ENCODE data around the gene ZNF346. TPM values are rescaled to one million over a fixed set of nuclear protein-coding genes. Genes with fewer than 3 reads are reported as not detected.

The ZNF346 gene
- total and polyA plus RNA-seq, 2 of the 13 experiments (the other 11 are each of a cell fraction or from before 2014, with no cell fraction given): 8.6 to 19.4 TPM

DNA sequence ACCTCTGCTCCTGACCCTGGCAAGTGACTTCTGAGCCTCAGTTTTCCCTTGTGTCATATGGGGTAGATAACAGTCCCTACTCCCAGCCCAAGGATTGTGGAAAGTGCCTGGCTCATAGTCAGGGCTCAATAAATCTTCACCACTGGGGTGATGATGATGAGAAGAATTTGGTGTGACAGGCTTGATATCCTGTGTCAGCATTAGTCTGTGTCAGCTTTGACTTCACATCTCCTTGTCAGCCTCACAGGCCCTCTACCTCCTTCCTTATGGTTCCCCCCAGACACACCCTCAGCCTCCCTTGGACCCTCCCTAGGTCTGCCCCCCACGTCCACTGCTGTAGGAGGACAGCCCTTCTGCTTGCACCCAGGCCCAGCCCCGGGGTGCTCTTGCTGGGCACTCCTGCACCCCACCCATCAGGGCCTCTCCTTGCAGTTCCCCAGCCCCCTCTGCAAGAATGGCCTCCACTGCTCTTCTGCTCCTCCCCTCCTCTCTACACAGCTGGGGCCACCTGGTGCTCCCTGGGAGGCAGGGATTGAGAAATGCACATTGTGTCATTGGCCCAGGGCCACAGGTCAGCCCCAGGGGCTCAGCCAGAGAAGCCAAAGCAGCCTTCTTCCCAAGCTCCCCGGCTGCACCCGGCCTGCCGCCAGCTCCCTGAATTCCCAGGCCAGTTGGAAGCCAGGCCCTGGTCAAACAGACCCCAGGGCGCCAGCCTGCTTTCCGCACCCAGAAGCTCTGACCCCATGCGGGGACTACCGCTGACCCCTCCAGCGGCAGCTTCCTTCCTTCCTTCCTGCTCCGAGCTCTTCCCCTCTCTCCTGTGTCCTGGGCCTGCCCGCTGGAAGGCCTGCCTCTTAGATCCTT lies 72.0 kb downstream of the ZNF346 start (continued):
- TF ChIP-seq, protein P1, sequence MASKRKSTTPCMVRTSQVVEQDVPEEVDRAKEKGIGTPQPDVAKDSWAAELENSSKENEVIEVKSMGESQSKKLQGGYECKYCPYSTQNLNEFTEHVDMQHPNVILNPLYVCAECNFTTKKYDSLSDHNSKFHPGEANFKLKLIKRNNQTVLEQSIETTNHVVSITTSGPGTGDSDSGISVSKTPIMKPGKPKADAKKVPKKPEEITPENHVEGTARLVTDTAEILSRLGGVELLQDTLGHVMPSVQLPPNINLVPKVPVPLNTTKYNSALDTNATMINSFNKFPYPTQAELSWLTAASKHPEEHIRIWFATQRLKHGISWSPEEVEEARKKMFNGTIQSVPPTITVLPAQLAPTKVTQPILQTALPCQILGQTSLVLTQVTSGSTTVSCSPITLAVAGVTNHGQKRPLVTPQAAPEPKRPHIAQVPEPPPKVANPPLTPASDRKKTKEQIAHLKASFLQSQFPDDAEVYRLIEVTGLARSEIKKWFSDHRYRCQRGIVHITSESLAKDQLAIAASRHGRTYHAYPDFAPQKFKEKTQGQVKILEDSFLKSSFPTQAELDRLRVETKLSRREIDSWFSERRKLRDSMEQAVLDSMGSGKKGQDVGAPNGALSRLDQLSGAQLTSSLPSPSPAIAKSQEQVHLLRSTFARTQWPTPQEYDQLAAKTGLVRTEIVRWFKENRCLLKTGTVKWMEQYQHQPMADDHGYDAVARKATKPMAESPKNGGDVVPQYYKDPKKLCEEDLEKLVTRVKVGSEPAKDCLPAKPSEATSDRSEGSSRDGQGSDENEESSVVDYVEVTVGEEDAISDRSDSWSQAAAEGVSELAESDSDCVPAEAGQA (IDR thresholded peaks at IDR 0.05; ENCODE audit: low read depth): peak; percentile 61; the same call in 1 of the 2 replicates
- TF ChIP-seq, protein P1 (CRISPR knock-in tag; IDR thresholded peaks at IDR 0.05; ENCODE audit: borderline replicate concordance): no peak
- TF ChIP-seq, protein P2, sequence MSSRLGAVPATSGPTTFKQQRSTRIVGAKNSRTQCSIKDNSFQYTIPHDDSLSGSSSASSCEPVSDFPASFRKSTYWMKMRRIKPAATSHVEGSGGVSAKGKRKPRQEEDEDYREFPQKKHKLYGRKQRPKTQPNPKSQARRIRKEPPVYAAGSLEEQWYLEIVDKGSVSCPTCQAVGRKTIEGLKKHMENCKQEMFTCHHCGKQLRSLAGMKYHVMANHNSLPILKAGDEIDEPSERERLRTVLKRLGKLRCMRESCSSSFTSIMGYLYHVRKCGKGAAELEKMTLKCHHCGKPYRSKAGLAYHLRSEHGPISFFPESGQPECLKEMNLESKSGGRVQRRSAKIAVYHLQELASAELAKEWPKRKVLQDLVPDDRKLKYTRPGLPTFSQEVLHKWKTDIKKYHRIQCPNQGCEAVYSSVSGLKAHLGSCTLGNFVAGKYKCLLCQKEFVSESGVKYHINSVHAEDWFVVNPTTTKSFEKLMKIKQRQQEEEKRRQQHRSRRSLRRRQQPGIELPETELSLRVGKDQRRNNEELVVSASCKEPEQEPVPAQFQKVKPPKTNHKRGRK (CRISPR knock-in tag; IDR thresholded peaks at IDR 0.05): no peak
- TF ChIP-seq FIP1L1 (IDR thresholded peaks at IDR 0.05; ENCODE audit: borderline replicate concordance, insufficient read depth, low read depth, low read length): no peak
- peak; percentile 75; the same call in 1 of the 2 replicates for TF ChIP-seq TGIF2 (CRISPR knock-in tag; IDR thresholded peaks at IDR 0.05)
- no peak for TF ChIP-seq ZNF724P (CRISPR knock-in tag; IDR thresholded peaks at IDR 0.05; ENCODE audit: borderline replicate concordance)
- no peak for TF ChIP-seq ASH2L (IDR thresholded peaks at IDR 0.05; ENCODE audit: insufficient read length, low read depth, low read length)
- no peak for TF ChIP-seq ZNF446 (CRISPR knock-in tag; IDR thresholded peaks at IDR 0.05)
- TF ChIP-seq ZBTB7B (CRISPR knock-in tag; IDR thresholded peaks at IDR 0.05): peak; percentile 74; the same call in 1 of the 2 replicates
- no peak for TF ChIP-seq ZNF382 (CRISPR knock-in tag; IDR thresholded peaks at IDR 0.05; ENCODE audit: borderline replicate concordance)
- TF ChIP-seq BCL6 (CRISPR knock-in tag; IDR thresholded peaks at IDR 0.05): no peak
- no peak for TF ChIP-seq PCBP1 (IDR thresholded peaks at IDR 0.05; ENCODE audit: borderline replicate concordance, low read depth, low read length)
- TF ChIP-seq PAWR (CRISPR knock-in tag; IDR thresholded peaks at IDR 0.05; ENCODE audit: borderline replicate concordance): no peak
- no peak for TF ChIP-seq ZNF30 (CRISPR knock-in tag; IDR thresholded peaks at IDR 0.05)
- no peak for TF ChIP-seq KAT7 (CRISPR knock-in tag; IDR thresholded peaks at IDR 0.05; ENCODE audit: borderline replicate concordance)
- TF ChIP-seq ZNF230 (CRISPR knock-in tag; IDR thresholded peaks at IDR 0.05): no peak
- 0 out of 2 replicates have a peak, but pooled peaks have one; percentile 33 for TF ChIP-seq MIXL1 (CRISPR knock-in tag; IDR thresholded peaks at IDR 0.05)
- TF ChIP-seq, protein P3, sequence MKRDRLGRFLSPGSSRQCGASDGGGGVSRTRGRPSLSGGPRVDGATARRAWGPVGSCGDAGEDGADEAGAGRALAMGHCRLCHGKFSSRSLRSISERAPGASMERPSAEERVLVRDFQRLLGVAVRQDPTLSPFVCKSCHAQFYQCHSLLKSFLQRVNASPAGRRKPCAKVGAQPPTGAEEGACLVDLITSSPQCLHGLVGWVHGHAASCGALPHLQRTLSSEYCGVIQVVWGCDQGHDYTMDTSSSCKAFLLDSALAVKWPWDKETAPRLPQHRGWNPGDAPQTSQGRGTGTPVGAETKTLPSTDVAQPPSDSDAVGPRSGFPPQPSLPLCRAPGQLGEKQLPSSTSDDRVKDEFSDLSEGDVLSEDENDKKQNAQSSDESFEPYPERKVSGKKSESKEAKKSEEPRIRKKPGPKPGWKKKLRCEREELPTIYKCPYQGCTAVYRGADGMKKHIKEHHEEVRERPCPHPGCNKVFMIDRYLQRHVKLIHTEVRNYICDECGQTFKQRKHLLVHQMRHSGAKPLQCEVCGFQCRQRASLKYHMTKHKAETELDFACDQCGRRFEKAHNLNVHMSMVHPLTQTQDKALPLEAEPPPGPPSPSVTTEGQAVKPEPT (CRISPR knock-in tag; IDR thresholded peaks at IDR 0.05; ENCODE audit: low read depth): no peak
- TF ChIP-seq JUN (CRISPR knock-in tag; IDR thresholded peaks at IDR 0.05): no peak
- no peak for TF ChIP-seq ADNP (CRISPR knock-in tag; IDR thresholded peaks at IDR 0.05)
